ENCODE measurements around the gene NEUROD2. TPM values are rescaled to one million over a fixed set of nuclear protein-coding genes. Genes with fewer than 3 reads are reported as not detected.

NEUROD2 gene
- total RNA-seq, 2 donors from 2014 or later = not detected

- peak overlapping the region; percentile 45 for H3K4me3 ChIP-seq
- H3K27me3 ChIP-seq (replicated peaks; ENCODE audit: insufficient read depth) = no peaks in the 10 kb centered on the region
- peaks cover 3 to 20% of the 10 kb centered on the region in 2 donors for H3K4me1 ChIP-seq (ENCODE audit: control insufficient read depth in 1 of 2, low read depth in 2 of 2)
- H3K9me3 ChIP-seq = no peaks in the 10 kb centered on the region
- no peak for DNase-seq (ENCODE audit: low spot score)
- no peak for TF ChIP-seq CTCF (IDR thresholded peaks at IDR 0.05)
- peak overlapping the region in 1 of 2 donors; percentile 47 for H3K27ac ChIP-seq
- H3K36me3 ChIP-seq = no peaks in the 10 kb centered on the region
- no peak for ATAC-seq (ENCODE audit: insufficient number of reproducible peaks, low FRiP score, low read depth)
Observed at GRCh38 chr17:39627047-39627711, 19.5 kb upstream of the NEUROD2 start.

GRCh38 chr17:39626171-39627046, 18.7 kb upstream of the NEUROD2 start, which contains the start of gene PPP1R1B:
Gene PPP1R1B (plus strand): TSS chr17:39626952. CDS start chr17:39627393, 441 bp downstream.
- peak within 1 kb of the TSS in 1 of 2 donors; percentile 47 for H3K27ac ChIP-seq
- ATAC-seq (ENCODE audit: insufficient number of reproducible peaks, low FRiP score, low read depth) = no peak

GRCh38 chr17:39625198-39625785, 17.6 kb upstream of the NEUROD2 start:
- H3K9me3 ChIP-seq = no peaks in the 10 kb centered on the region
- no peaks in the 10 kb centered on the region for H3K27me3 ChIP-seq (replicated peaks; ENCODE audit: insufficient read depth)
- ATAC-seq (ENCODE audit: insufficient number of reproducible peaks, low FRiP score, low read depth) (no peak), DNase-seq (ENCODE audit: low spot score) (no peak)
- no peak overlapping the region for H3K27ac ChIP-seq
- no peak overlapping the region for H3K4me3 ChIP-seq
- H3K4me1 ChIP-seq (ENCODE audit: control insufficient read depth in 1 of 2, low read depth in 2 of 2) = peaks cover 3 to 22% of the 10 kb centered on the region in 2 donors
- H3K36me3 ChIP-seq = no peaks in the 10 kb centered on the region
- no peak for TF ChIP-seq CTCF (IDR thresholded peaks at IDR 0.05)

More at GRCh38 chr17:39626171-39627046, 18.7 kb upstream of the NEUROD2 start, which contains the start of gene PPP1R1B:
- no peak for DNase-seq (ENCODE audit: low spot score)
- Histone ChIP-seq H3K36me3 (no peaks in the 10 kb centered on the region), H3K4me3 (peak within 1 kb of the TSS; percentile 45), H3K4me1 (ENCODE audit: control insufficient read depth in 1 of 2, low read depth in 2 of 2) (peaks cover 3 to 22% of the 10 kb centered on the region in 2 donors), H3K27me3 (replicated peaks; ENCODE audit: insufficient read depth) (no peaks in the 10 kb centered on the region), H3K9me3 (no peaks in the 10 kb centered on the region)
- no peak for TF ChIP-seq CTCF (IDR thresholded peaks at IDR 0.05)

GRCh38 chr17:39624313-39624712, 16.6 kb upstream of the NEUROD2 start:
- TF ChIP-seq CTCF (IDR thresholded peaks at IDR 0.05) = no peak
- Histone ChIP-seq H3K4me1 (ENCODE audit: control insufficient read depth in 1 of 2, low read depth in 2 of 2) (peaks cover 3 to 22% of the 10 kb centered on the region in 2 donors), H3K4me3 (no peak overlapping the region), H3K27ac (no peak overlapping the region), H3K27me3 (replicated peaks; ENCODE audit: insufficient read depth) (no peaks in the 10 kb centered on the region), H3K9me3 (no peaks in the 10 kb centered on the region), H3K36me3 (no peaks in the 10 kb centered on the region)
- ATAC-seq (ENCODE audit: insufficient number of reproducible peaks, low FRiP score, low read depth) = no peak
- no peak for DNase-seq (ENCODE audit: low spot score)

Measured in thoracic aorta (tissue), 2 donors.